WTC11 (cell line): ENCODE measurements around the gene EVPLL.
"Not testable (repeated sequence)": the region's sequence is repeated elsewhere in the genome, so short reads cannot be mapped to it uniquely, and the experiment has no call there.

Source experiments
- ATF2 ChIP-seq: sonication (generic); formaldehyde crosslinking; IDR thresholded peaks from 2 replicates; pipeline ENCODE4 v1.8.1; 2022; ENCODE audit warnings: low read depth, missing genetic modification reagents, borderline replicate concordance
- ATF3 ChIP-seq: sonication (generic); formaldehyde crosslinking; conservative IDR thresholded peaks from 2 replicates; pipeline ENCODE4 v1.8.1; 2022; ENCODE audit warnings: mild to moderate bottlenecking, missing genetic modification reagents
- CREB1 ChIP-seq: sonication (generic); formaldehyde crosslinking; IDR thresholded peaks from 2 replicates; pipeline ENCODE4 v1.8.0; 2023; ENCODE audit warnings: mild to moderate bottlenecking, missing genetic modification reagents
- CTCF ChIP-seq: fragments of 200-600 bp; IDR thresholded peaks from 2 replicates; pipeline ENCODE4 v1.8.0; 2022; ENCODE audit warnings: antibody characterized with exemption
- ELF4 ChIP-seq: sonication (generic); formaldehyde crosslinking; IDR thresholded peaks from 2 replicates; pipeline ENCODE4 v1.8.1; 2022; ENCODE audit warnings: low read depth, mild to moderate bottlenecking, moderate library complexity, missing genetic modification reagents
- ESRRA ChIP-seq: sonication (generic); formaldehyde crosslinking; IDR thresholded peaks from 2 replicates; pipeline ENCODE4 v1.8.1; 2022; ENCODE audit warnings: mild to moderate bottlenecking, missing genetic modification reagents, borderline replicate concordance
- FOXP1 ChIP-seq: sonication (generic); formaldehyde crosslinking; IDR thresholded peaks from 2 replicates; pipeline ENCODE4 v1.8.0; 2022; ENCODE audit warnings: missing genetic modification reagents, mild to moderate bottlenecking, moderate library complexity, borderline replicate concordance
- IRF1 ChIP-seq: sonication (generic); formaldehyde crosslinking; IDR thresholded peaks from 2 replicates; pipeline ENCODE4 v1.8.0; 2023; ENCODE audit warnings: missing genetic modification reagents
- NFE2L1 ChIP-seq: sonication (generic); formaldehyde crosslinking; IDR thresholded peaks from 2 replicates; pipeline ENCODE4 v1.8.1; 2023; ENCODE audit warnings: missing genetic modification reagents
- SOX15 ChIP-seq: fragments of 250-450 bp; sonication (Bioruptor Pico); IDR thresholded peaks from 2 replicates; pipeline ENCODE4 v1.9.0; 2021; ENCODE audit warnings: mild to moderate bottlenecking
- ZBTB43 ChIP-seq: sonication (generic); formaldehyde crosslinking; IDR thresholded peaks from 2 replicates; pipeline ENCODE4 v1.8.1; 2023; ENCODE audit warnings: mild to moderate bottlenecking, missing genetic modification reagents
- ZNF121 ChIP-seq: sonication (generic); formaldehyde crosslinking; IDR thresholded peaks from 2 replicates; pipeline ENCODE4 v1.8.0; 2023; ENCODE audit warnings: missing genetic modification reagents
- ZNF281 ChIP-seq: sonication (generic); formaldehyde crosslinking; IDR thresholded peaks from 2 replicates; pipeline ENCODE4 v1.8.0; 2023; ENCODE audit warnings: mild to moderate bottlenecking, missing genetic modification reagents
- ZNF396 ChIP-seq: fragments of 250-450 bp; sonication (Bioruptor Pico); IDR thresholded peaks from 2 replicates; pipeline ENCODE4 v1.8.0; 2021; ENCODE audit warnings: mild to moderate bottlenecking, moderate library complexity, borderline replicate concordance

- not testable (repeated sequence) for TF ChIP-seq ESRRA (CRISPR knock-in tag); ZNF121 (CRISPR knock-in tag); SOX15 (CRISPR knock-in tag); ATF2 (CRISPR knock-in tag); CTCF; ELF4 (CRISPR knock-in tag); NFE2L1; ZNF396 (CRISPR knock-in tag); ZBTB43; IRF1 (CRISPR knock-in tag); FOXP1 (CRISPR knock-in tag); ATF3 (CRISPR knock-in tag); ZNF281 (CRISPR knock-in tag); CREB1 (CRISPR knock-in tag)
Measured at GRCh38 chr17:18422464-18422863, 44.9 kb downstream of the EVPLL start.
